ENCODE results near the gene C2CD2L.
"Not testable (repeated sequence)": the region's sequence is repeated elsewhere in the genome, so short reads cannot be mapped to it uniquely, and the experiment has no call there.

Gene C2CD2L

GRCh38 chr11:119153049-119153818, 46.1 kb downstream of the C2CD2L start:
- DNase-seq = no peak

DNA sequence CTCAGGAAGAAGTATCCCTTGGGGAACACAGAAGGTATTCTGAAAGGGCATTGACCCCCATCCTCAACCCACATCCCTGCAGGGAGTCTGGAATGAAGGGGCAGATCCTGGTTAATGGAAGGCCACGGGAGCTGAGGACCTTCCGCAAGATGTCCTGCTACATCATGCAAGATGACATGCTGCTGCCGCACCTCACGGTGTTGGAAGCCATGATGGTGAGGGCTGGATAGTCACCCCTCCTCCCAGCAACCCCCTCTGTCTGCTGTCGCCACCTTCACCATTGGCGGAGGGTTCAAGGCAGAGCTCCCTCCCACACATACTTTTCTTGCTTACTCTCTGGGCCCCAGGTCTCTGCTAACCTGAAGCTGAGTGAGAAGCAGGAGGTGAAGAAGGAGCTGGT, 47.0 kb downstream of the C2CD2L start:
- DNase-seq = no peak

- DNase-seq = peak; percentile 65 to 66
Measured at GRCh38 chr11:119155733-119156492, 48.8 kb downstream of the C2CD2L start.

DNA sequence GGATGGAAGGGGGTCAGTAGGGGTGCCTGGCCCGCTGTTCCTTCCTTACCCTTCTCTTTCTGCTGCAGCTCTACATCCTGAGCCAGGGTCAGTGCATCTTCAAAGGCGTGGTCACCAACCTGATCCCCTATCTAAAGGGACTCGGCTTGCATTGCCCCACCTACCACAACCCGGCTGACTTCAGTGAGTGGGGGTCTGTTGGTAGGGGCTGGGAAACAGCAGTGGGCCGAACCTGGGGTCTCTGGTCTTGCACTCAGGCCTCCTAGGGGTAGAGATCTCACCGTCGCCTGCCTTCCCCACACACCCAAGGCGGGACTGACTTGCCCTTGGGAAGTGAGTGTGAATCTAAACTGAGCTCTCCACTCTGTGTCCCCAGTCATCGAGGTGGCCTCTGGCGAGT, 49.4 kb downstream of the C2CD2L start:
- no peak for DNase-seq

- no peak for DNase-seq
Measured at GRCh38 chr11:119157063-119157462, 49.9 kb downstream of the C2CD2L start.

- DNase-seq = no peak
Measured at GRCh38 chr11:119158467-119158866, 51.3 kb downstream of the C2CD2L start.

GRCh38 chr11:119160151-119160550, 53.0 kb downstream of the C2CD2L start:
- DNase-seq = no peak

GRCh38 chr11:119161871-119162270, 54.7 kb downstream of the C2CD2L start:
- no peak for DNase-seq

DNA sequence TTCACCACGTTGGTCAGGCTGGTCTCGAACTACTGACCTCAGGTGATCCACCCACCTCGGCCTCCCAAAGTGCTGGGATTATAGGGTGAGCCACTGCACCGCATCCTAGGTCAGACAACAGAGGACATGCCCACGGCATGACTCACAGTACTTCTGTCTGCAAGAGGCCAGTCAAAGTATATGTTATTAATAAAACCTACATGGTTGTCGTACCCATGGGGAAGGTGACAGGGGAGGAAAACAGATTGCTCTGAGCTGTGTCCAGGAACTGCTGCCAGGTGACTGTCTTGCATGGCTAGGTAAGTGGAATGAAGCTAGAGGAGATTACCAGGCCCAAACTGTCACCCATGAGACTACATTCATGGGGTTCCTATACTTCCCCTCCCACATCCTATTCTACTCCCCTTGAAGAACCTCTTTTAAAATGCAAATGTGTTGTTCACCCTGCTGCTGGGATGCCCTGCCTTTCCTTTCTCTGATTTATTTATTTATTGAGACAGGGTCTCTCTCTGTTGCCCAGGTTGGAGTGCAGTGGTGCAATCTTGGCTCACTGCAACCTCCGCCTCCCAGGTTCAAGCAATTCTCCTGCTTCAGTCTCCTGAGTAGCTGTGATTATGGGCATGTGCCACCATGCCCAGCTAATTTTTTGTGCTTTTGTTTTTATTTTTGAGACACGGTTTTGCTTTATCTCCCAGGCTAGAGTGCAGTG, 59.4 kb downstream of the C2CD2L start:
- no peak for DNase-seq

DNA sequence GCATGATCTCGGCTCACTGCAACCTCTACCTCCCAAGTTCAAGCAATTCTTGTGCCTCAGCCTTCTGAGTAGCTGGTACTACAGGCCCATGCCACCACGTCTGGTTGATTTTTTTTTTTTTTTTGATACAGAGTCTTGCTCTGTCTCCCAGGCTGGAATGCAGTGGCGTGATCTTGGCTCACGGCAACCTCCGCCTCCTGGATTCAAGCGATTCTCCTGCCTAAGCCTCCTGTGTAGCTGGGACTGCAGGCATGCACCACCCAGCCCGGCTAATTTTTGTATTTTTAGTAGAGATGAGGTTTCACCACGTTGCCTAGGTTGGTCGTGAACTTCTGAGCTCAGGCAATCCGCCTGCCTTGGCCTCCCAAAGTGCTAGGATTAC, 59.9 kb downstream of the C2CD2L start:
- not testable (repeated sequence) for DNase-seq

GRCh38 chr11:119167933-119168332, 60.8 kb downstream of the C2CD2L start:
- DNase-seq = no peak

All from SHP77 (cell line).